Hematopoietic multipotent progenitor cell treated with erythropoietin and hydrocortisone succinate and interleukin-3 and kit ligand, for 6 days (in vitro differentiated cells): ENCODE results near the gene PLBD2.
"Not testable (repeated sequence)": the region's sequence is repeated elsewhere in the genome, so short reads cannot be mapped to it uniquely, and the experiment has no call there.

Source experiments
- DNase-seq: peaks from one replicate; pipeline ENCODE4 v3.0.0-alpha.2; 2015

PLBD2 gene

DNA sequence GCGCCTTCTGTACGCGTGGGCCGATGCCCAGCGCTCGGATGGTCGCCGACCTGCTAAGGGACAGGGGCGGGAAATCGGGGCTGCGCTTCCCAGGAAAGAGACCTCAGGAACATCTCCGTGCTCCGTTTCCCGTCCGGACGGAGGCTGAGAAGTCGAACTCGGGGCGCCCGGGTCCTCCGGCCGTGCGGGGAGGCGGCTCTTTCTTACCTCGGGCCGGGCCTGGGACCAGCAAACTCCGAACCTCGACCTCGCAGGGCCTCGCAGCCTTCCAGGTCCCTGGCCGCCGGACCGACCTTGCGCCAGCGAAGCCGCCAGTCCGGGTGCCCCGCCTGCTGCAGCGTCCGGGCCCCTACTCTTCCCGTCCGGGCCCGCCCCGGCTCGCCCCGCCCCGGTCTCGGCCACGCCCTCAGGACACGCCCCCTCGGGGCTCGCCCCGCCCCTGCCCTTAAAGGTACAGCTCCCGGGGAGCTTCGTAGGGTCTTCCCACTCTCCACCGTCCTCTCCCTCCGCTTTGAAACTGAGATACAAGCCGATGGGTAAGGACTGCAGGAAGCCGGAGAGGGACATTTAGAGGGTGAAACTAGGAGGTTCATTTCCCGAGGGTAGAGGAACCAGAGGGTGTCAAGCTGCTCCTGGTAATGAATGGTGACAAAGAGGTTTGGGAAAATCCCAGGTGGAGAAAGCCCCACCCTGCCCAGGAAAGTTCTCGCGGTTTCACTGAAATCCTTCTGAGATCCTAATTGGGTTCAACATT is 23.4 kb upstream of the PLBD2 start, which contains the start of gene SLC8B1:
SLC8B1 (minus strand) TSS at position 324 of the 754 bp plus-strand sequence. CDS start 2,231 bp downstream, outside the sequence.
- DNase-seq: peak; percentile 83

DNA sequence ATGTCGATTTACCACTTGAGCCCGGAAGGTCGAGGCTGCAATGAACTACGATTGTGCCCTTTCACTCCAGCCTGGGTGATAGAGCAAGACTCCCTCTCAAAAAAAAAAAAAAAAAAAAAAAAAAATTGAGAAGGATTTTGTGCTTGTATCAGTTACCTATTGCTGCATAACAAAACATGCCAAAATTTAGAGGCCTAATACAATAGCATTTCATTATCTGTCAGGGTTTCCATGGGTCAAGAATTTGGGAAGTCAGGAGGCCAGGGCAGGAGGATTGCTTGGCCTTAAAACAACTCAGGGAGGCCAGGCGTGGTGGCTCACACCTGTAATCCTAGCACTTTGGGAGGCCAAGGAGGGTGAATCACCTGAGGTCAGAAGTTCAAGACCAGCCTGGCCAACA is 18.8 kb upstream of the PLBD2 start:
- no peak for DNase-seq

DNA sequence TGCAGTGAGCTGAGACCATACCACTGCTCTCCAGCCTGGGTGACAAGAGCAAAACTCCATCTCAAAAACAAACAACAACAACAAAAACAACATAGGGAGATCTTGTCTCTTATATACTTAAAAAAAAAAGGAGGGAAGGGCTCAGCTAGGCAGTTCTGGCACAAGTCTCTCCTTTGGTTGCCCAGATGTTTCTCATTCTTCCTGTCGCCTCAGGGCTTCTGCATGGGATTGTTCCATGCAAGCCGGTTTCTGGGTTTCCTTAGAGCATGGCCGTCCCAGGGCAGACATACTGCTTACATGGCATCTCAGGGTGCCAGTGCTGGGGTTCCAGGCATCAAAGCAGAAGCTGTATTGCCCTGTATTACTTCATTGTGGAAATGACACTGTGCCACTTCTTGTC is 18.3 kb upstream of the PLBD2 start:
- no peak for DNase-seq

- no peak for DNase-seq
These were observed 16.9 kb upstream of the PLBD2 start for GRCh38 chr12:113341535-113341934.

GRCh38 chr12:113345318-113345717 is 13.1 kb upstream of the PLBD2 start:
- DNase-seq: no peak

GRCh38 chr12:113346353-113346752 is 12.0 kb upstream of the PLBD2 start:
- DNase-seq: no peak

GRCh38 chr12:113347107-113347506 is 11.3 kb upstream of the PLBD2 start:
- DNase-seq: no peak

DNA sequence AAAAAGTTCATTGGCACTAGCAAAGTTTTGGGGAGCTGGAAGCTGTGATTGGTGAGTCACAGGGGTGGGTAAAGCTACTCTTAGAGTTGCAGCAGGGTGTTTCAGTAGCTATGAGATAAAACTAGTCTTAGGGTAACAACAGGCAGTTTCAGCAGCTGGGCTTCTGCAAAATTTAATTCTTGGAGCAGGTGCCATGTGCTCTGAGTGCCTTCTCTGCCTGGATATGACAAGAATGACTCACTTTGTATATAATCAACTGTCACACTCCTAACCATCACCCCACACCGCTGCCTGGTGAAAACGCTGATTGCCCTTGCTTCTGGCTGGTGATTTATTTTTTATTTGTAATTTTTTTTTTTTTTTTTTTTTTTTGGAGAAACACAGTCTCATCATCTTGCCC is 10.5 kb upstream of the PLBD2 start:
- peak; percentile 81 for DNase-seq

GRCh38 chr12:113348849-113349536 is 9.4 kb upstream of the PLBD2 start:
- no peak for DNase-seq

- DNase-seq: no peak
These were observed 7.3 kb upstream of the PLBD2 start for GRCh38 chr12:113351089-113351488.

DNA sequence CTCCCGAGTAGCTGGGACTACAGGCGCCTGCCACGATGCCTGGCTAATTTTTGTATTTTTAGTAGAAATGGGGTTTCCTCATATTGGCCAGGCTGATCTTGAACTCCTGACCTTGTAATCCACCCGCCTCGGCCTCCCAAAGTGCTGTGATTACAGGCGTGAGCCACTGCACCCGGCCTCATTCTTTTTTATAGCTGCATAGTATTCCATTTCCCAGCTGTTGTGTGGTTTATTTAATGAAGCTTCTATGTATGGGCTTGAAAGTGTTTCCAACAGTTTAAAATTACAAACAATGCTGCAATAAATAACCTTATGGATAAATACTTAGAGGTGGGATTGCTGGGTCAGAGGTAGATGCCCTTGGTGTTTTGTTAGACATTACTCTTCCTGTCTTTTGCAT is 4.2 kb upstream of the PLBD2 start:
- not testable (repeated sequence) for DNase-seq

- DNase-seq: no peak
These were observed 949 bp downstream of the PLBD2 start for GRCh38 chr12:113359133-113359938.

DNA sequence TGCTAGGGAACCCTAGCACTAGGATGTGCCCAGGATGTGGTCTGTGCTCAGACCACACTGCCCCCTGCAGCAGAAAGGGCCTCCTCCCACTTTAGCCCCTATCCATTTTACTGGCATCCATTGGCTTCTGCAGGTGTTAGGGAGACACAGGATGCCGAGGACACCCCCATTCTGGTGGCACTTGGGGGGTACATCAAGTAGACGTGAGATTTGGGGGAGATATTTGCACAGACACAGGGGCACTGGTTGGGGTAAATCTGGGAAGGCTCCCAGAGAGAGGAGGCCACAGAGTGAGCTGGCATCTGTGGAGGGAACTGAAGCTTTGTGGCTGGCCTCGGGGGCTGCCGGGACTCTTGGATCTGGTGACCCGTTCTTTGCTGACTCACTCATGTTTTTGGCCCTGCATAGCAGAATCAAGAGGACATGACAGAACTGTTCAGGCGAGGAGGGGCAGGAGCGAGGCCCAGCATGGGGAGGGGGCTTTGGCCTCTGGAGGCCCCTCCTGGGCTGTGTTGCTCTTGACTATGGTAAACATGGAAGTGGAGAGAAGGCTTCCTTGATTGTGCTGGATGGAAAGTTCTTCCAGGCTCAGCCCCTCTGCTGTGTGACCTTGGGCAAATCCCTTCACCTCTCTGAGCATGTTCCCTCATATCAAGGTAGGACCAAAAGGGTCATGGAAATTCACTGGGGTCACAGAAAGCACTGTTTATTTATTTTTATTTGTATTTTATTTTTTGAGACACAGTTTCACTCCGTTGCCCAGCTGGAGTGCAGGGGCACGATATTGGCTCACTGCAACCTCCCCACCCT is 1.8 kb downstream of the PLBD2 start:
- peak; percentile 18 for DNase-seq

GRCh38 chr12:113361574-113362370 is 3.4 kb downstream of the PLBD2 start:
- DNase-seq: no peak

DNA sequence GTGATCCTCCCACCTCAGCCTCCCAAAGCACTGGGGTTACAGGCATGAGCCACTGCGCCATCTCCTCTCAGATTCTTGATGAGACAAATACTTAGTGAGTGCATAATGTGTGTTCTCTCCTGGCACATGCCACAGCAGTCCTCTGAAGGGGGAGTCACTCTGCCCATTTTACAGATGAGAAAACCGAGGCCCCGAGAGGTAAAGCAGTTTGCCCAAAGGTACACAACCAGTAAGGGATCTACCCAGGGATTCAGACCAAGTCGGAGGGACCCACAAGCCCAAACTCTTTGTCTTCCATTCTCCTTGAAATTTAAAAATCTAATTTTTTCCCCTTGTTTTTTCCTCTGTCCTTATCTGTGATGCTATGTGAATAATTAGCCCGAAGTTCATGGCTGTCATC is 6.3 kb downstream of the PLBD2 start:
- DNase-seq: no peak

DNA sequence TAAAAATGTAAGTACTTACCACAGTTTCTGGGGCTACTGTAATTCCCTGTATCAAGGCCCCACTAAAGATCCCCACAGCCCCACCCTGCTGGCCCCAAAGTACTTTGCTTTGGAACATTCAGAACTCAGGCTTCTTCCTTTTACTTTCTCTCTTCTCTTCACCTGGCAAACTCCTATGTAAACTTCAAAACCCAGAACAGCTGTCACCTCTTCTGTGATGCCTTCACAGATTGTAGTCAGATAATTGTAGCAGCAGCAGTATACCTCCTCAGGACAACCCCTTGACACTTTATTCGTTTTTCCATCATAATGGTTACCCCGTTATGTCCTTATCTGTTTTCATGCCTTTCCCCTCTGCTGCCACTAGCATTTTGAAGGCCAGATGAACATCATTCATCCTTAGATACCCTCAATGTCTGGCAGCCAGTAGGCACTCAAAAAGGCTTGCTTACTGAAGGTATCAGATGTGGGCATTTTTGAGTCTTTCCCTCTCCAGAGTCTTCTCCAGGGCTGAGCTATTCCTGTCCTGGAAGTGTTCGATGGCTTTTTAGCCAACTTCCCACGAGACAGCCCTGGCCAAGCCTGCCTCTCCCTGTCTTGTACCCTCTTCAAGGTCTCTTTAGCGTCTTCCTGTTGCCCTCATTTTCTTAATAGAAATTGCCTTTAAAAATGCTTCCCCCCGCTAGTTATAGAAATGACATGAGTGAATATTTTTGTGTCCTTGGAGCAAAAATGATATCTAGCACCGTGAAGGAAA is 7.4 kb downstream of the PLBD2 start:
- no peak for DNase-seq

DNA sequence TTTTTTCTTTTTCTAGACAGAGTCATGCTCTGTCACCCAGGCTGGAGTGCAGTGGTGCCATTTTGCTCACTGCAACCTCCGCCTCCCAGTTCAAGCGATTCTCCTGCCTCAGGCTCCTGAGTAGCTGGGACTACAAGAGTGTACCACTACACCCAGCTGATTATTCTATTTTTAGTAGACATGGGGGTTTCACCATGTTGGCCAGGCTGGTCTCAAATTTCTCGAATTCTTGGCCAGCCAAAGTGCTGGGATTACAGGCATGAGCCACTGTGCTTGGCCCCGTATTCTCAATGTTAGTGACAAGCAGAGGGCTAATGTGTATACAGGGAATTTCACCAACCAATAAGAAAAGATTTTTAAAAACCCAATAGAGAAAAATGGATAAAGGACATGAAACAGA is 8.4 kb downstream of the PLBD2 start:
- no peak for DNase-seq

- DNase-seq: peak; percentile 20
These were observed 9.9 kb downstream of the PLBD2 start for GRCh38 chr12:113368331-113368730.

- no peak for DNase-seq
These were observed 11.1 kb downstream of the PLBD2 start for GRCh38 chr12:113369391-113369985.

DNA sequence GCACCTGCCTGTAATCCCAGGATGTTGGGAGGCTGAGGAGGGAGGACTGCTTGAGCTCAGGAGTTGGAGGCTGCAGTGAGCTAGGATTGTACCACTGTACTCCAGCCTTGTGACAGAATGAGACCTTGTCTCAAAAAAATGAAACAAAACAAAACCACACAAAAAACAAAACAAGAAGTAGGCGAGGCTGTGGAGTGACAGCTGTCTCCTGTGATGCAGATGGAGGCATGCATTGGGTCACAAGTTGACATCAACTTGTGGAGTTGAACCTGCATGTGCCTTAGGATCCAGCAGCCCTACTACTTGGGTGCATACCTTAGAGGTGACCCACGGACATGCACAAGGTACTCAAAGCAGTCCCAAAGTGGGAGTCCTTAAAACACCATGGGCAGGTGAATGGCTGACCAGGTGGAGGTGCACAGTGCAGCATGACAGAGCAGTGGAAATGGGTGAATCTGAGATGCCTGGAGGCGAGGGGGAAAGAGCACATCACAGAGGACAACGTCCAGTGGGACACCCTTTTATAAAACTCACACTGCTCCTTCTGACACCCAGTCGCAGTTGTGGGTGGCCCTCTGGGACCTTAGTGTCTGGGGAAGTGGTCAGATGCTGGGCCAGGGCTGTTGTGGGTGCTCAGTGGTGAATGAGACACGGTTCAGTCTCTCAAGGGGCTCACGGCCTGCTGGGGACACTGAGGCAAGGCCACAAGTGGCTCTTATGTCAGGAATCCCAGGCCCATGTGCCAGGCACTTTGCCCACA is 12.7 kb downstream of the PLBD2 start:
- no peak for DNase-seq
